HepG2 (cell line): Measurements from ENCODE around the gene TRIM9.

Experiments used
- ATF7 ChIP-seq, 2 experiments: fragments of 450-650 bp in 1 of 2; sonication (generic) in 1 of 2; formaldehyde crosslinking in 1 of 2; IDR thresholded peaks; 2 replicates each; pipeline versions ENCODE4 v1.4.0 to v1.6.1; 2016 to 2020; ENCODE audit warnings: antibody characterized with exemption in 1 of 2, mild to moderate bottlenecking in 1 of 2, missing genetic modification reagents in 1 of 2
- CEBPB ChIP-seq: IDR thresholded peaks from 2 replicates; pipeline ENCODE4 v1.6.1; 2011; ENCODE audit warnings: low read depth, low read length, improper control_type of control experiment, borderline replicate concordance
- EP300 ChIP-seq, 3 experiments: sonication (generic) in 1 of 3; formaldehyde crosslinking in 1 of 3; IDR thresholded peaks; 2 replicates each; pipeline versions ENCODE4 v1.5.1 to v1.6.1; 2011 to 2020; ENCODE audit warnings: low read depth in 2 of 3, low read length in 2 of 3, borderline replicate concordance in 1 of 3, improper control_type of control experiment in 1 of 3, mild to moderate bottlenecking in 1 of 3, missing genetic modification reagents in 1 of 3, moderate library complexity in 1 of 3
- ERF ChIP-seq: IDR thresholded peaks from 2 replicates; pipeline ENCODE4 v1.6.1; 2018; ENCODE audit warnings: missing biosample characterization, missing genetic modification reagents
- FOXP1 ChIP-seq, 2 experiments: fragments of 450-650 bp in 1 of 2; IDR thresholded peaks; 2 replicates each; pipeline ENCODE4 v1.6.1; 2017 to 2018; ENCODE audit warnings: antibody characterized with exemption in 1 of 2
- MYPOP ChIP-seq: sonication (generic); formaldehyde crosslinking; IDR thresholded peaks from 2 replicates; pipeline ENCODE4 v1.8.1; 2023; ENCODE audit warnings: mild to moderate bottlenecking, moderate library complexity, missing genetic modification reagents
- POLR2A ChIP-seq, 2 experiments: IDR thresholded peaks; 2 replicates each; pipeline ENCODE4 v1.6.1; 2011; ENCODE audit warnings: low read depth in 2 of 2, low read length in 2 of 2, mild to moderate bottlenecking in 1 of 2, moderate library complexity in 1 of 2; ENCODE audit not compliant: insufficient read depth in 1 of 2
- ZFP36 ChIP-seq: fragments of 150-350 bp; IDR thresholded peaks from 2 replicates; pipeline ENCODE4 v1.6.1; 2018; ENCODE audit warnings: borderline replicate concordance, low read length, low read depth; ENCODE audit not compliant: partially characterized antibody
- ZNF577 ChIP-seq: sonication (generic); formaldehyde crosslinking; IDR thresholded peaks from 2 replicates; pipeline ENCODE4 v1.4.0; 2020; ENCODE audit warnings: mild to moderate bottlenecking, low read depth, missing genetic modification reagents, borderline replicate concordance
- TF ChIP-seq, protein P1 (sequence below): sonication (generic); formaldehyde crosslinking; IDR thresholded peaks from 2 replicates; pipeline ENCODE4 v1.8.0; 2022; ENCODE audit warnings: missing genetic modification reagents, mild to moderate bottlenecking, borderline replicate concordance

GRCh38 chr14:51024377-51024776, 70.5 kb downstream of the TRIM9 start:
- TF ChIP-seq POLR2A (IDR thresholded peaks at IDR 0.05; ENCODE audit: insufficient read depth in 1 of 2, low read depth in 2 of 2, low read length in 2 of 2) = no peak
- TF ChIP-seq ZNF577 (CRISPR knock-in tag) = no peak
- TF ChIP-seq, protein P1, sequence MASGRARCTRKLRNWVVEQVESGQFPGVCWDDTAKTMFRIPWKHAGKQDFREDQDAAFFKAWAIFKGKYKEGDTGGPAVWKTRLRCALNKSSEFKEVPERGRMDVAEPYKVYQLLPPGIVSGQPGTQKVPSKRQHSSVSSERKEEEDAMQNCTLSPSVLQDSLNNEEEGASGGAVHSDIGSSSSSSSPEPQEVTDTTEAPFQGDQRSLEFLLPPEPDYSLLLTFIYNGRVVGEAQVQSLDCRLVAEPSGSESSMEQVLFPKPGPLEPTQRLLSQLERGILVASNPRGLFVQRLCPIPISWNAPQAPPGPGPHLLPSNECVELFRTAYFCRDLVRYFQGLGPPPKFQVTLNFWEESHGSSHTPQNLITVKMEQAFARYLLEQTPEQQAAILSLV (CRISPR knock-in tag) = no peak
- no peak for TF ChIP-seq CEBPB
- no peak for TF ChIP-seq ATF7 (IDR thresholded peaks at IDR 0.05)
- no peak for TF ChIP-seq ATF7 (CRISPR knock-in tag; IDR thresholded peaks at IDR 0.05)
- no peak for TF ChIP-seq ERF
- TF ChIP-seq MYPOP (CRISPR knock-in tag) = no peak
- no peak for TF ChIP-seq FOXP1 (IDR thresholded peaks at IDR 0.05)
- TF ChIP-seq FOXP1 (CRISPR knock-in tag; IDR thresholded peaks at IDR 0.05) = no peak
- no peak for TF ChIP-seq ZFP36
- no peak for TF ChIP-seq EP300 (IDR thresholded peaks at IDR 0.05; ENCODE audit: low read depth in 2 of 2, low read length in 2 of 2)
- TF ChIP-seq EP300 (CRISPR knock-in tag; IDR thresholded peaks at IDR 0.05; ENCODE audit: borderline replicate concordance) = no peak
